Spleen (tissue), 11 donors: ENCODE measurements around the gene DOCK10. TPM values are rescaled to one million over a fixed set of nuclear protein-coding genes. Genes with fewer than 3 reads are reported as not detected.

Source experiments
- DNase-seq: peaks from one replicate; pipeline ENCODE4 v3.0.0-alpha.2; 2020
- H3K27ac ChIP-seq, 8 donors: fragments of 200-600 bp; sonication (generic) in 7 of 8; 1 replicate in 4 of 8; 2 replicates in 4 of 8; pipeline versions ENCODE4 v1.5.0 to v1.8.0; 2016 to 2021; ENCODE audit warnings: inconsistent platforms in 4 of 8, mild to moderate bottlenecking in 4 of 8, moderate library complexity in 1 of 8
- H3K27me3 ChIP-seq, 7 donors: fragments of 200-600 bp; sonication (generic) in 6 of 7; replicated peaks in 1 of 7; 1 replicate in 4 of 7; 2 replicates in 3 of 7; pipeline versions ENCODE4 v1.5.0 to v1.8.0; 2016 to 2021; ENCODE audit warnings: inconsistent platforms in 3 of 7, mild to moderate bottlenecking in 1 of 7
- H3K36me3 ChIP-seq, 6 donors: fragments of 200-600 bp; sonication (generic) in 5 of 6; 1 replicate in 4 of 6; 2 replicates in 2 of 6; pipeline versions ENCODE4 v1.5.0 to v1.8.0; 2016 to 2021; ENCODE audit warnings: inconsistent platforms in 2 of 6
- H3K4me1 ChIP-seq, 6 donors: fragments of 200-600 bp; sonication (generic) in 5 of 6; 1 replicate in 3 of 6; 2 replicates in 3 of 6; pipeline versions ENCODE4 v1.5.0 to v1.8.0; 2016 to 2021; ENCODE audit warnings: inconsistent platforms in 3 of 6
- H3K4me3 ChIP-seq, 8 donors: fragments of 200-600 bp; sonication (generic) in 7 of 8; 1 replicate in 4 of 8; 2 replicates in 4 of 8; pipeline versions ENCODE4 v1.5.0 to v1.8.0; 2016 to 2021; ENCODE audit warnings: inconsistent platforms in 4 of 8, mild to moderate bottlenecking in 4 of 8, moderate library complexity in 2 of 8
- H3K9me3 ChIP-seq, 8 donors: fragments of 200-600 bp; sonication (generic) in 7 of 8; 1 replicate in 4 of 8; 2 replicates in 4 of 8; pipeline versions ENCODE4 v1.5.0 to v1.8.0; 2016 to 2021; ENCODE audit warnings: inconsistent platforms in 4 of 8
- CTCF ChIP-seq, 11 experiments: fragments of 200-600 bp in 7 of 11; fragments of 450-650 bp in 4 of 11; sonication (generic) in 4 of 11; IDR thresholded peaks in 8 of 11; conservative IDR thresholded peaks in 3 of 11; 1 replicate in 7 of 11; 2 replicates in 4 of 11; pipeline versions ENCODE4 v1.4.0 to v1.8.0; 2016 to 2021; ENCODE audit warnings: antibody characterized with exemption in 11 of 11, inconsistent platforms in 4 of 11, mild to moderate bottlenecking in 1 of 11
- POLR2A ChIP-seq, 3 donors: fragments of 450-650 bp; IDR thresholded peaks; one replicate each; pipeline ENCODE4 v1.5.1; 2017; ENCODE audit warnings: antibody characterized with exemption in 3 of 3, mild to moderate bottlenecking in 1 of 3
- POLR2AphosphoS5 ChIP-seq, 3 donors: sonication (generic); formaldehyde crosslinking; IDR thresholded peaks; one replicate each; pipeline ENCODE4 v1.5.1; 2017; ENCODE audit warnings: antibody characterized with exemption in 3 of 3
- WGBS, 5 donors: extraction: QIAGEN DNeasy Blood & Tissue Kit in 3 of 5; methylation state at CpG; one replicate each; pipeline versions ENCODE4 v1.1.5 to v1.1.7; 2013 to 2018; 5-methylcytosine and 5-hydroxymethylcytosine counted together
- intact Hi-C: fragments of 100-400 bp; cut with DNase I; formaldehyde crosslinking; loops from one replicate; pipeline ENCODE4 v1.15.0; 2023; ENCODE audit warnings: low total_unique reads
- polyA plus RNA-seq, 3 donors: library from polyadenylated mRNA; stranded (reverse); fragments of 200-250 nt; gene quantifications; one replicate each; pipeline ENCODE4 v1.2.1, GENCODE V29; 2013
- total RNA-seq, 7 donors: library from RNA; depleted of rRNA in 3 of 7; stranded (reverse); fragments of >200 nt in 3 of 7; fragmentation: NEBNext Ultra II Directional in 4 of 7; extraction: Animal tissue kit (Norgen Biotek cat#: 25700) in 4 of 7; gene quantifications; one replicate each; pipeline versions ENCODE4 v1.1.0 to v1.2.1, GENCODE V29; 2016 to 2021
- donor health status: healthy with polysubstance abuse.
- donor health status: DM: no; HTN: no; CAD: no; lungs with moderate emphysema.
- donor health status: DM: no; HTN: no; CAD: no.
- donor health status: Bipolar disorder and iron deficiency.
- donor health status: healthy.
- donor health status: DM: no; HTN: no; CAD: no.
- donor health status: DM: yes; HTN: yes; CAD: no.

Gene DOCK10
- total and polyA plus RNA-seq, 10 donors = 12.5 to 203 (median 158) TPM

- WGBS, 5 donors = 59 to 77% (median 70%) methylated on average over 4 of the region's 4 CpGs
- H3K4me1 ChIP-seq = peaks cover 0 to 56% (median 6%) of the 10 kb centered on the region in 6 donors
- no peaks in the 10 kb centered on the region for H3K9me3 ChIP-seq
- DNase-seq = no peak
- H3K4me3 ChIP-seq = no peak overlapping the region
- H3K27me3 ChIP-seq = no peaks in the 10 kb centered on the region
- intact Hi-C loops = no loop called here
- no peak overlapping the region for H3K27ac ChIP-seq
- TF ChIP-seq POLR2AphosphoS5 (IDR thresholded peaks at IDR 0.05) (no peak), CTCF (IDR thresholded peaks at IDR 0.05 in 8 of 11, conservative IDR thresholded peaks at IDR 0.05 in 3 of 11) (no peak), POLR2A (IDR thresholded peaks at IDR 0.05) (no peak)
- no peaks in the 10 kb centered on the region for H3K36me3 ChIP-seq
Observed at GRCh38 chr2:225019105-225019504, 23.2 kb downstream of the DOCK10 start.

GRCh38 chr2:225017713-225018112 is 24.6 kb downstream of the DOCK10 start:
- no peak overlapping the region for H3K27ac ChIP-seq
- no peak for TF ChIP-seq POLR2AphosphoS5 (IDR thresholded peaks at IDR 0.05)
- no peak for TF ChIP-seq POLR2A (IDR thresholded peaks at IDR 0.05)
- no peak for TF ChIP-seq CTCF (IDR thresholded peaks at IDR 0.05 in 8 of 11, conservative IDR thresholded peaks at IDR 0.05 in 3 of 11)
- no peak for DNase-seq
- intact Hi-C loops = no loop called here
- no peaks in the 10 kb centered on the region for H3K36me3 ChIP-seq
- peaks cover 0 to 53% (median 10%) of the 10 kb centered on the region in 6 donors for H3K4me1 ChIP-seq
- no peaks in the 10 kb centered on the region for H3K9me3 ChIP-seq
- H3K4me3 ChIP-seq = no peak overlapping the region
- no peaks in the 10 kb centered on the region for H3K27me3 ChIP-seq
- 77 to 91% (median 85%) methylated on average over 3 of the region's 3 CpGs for WGBS, 5 donors

- DNase-seq = no peak
- Histone ChIP-seq H3K27ac (no peak overlapping the region), H3K4me3 (no peak overlapping the region), H3K9me3 (no peaks in the 10 kb centered on the region), H3K4me1 (peaks cover 0 to 48% (median 10%) of the 10 kb centered on the region in 6 donors), H3K36me3 (no peaks in the 10 kb centered on the region), H3K27me3 (no peaks in the 10 kb centered on the region)
- TF ChIP-seq POLR2AphosphoS5 (IDR thresholded peaks at IDR 0.05) = no peak
- no peak for TF ChIP-seq CTCF (IDR thresholded peaks at IDR 0.05 in 8 of 11, conservative IDR thresholded peaks at IDR 0.05 in 3 of 11)
- no peak for TF ChIP-seq POLR2A (IDR thresholded peaks at IDR 0.05)
- intact Hi-C loops = no loop called here
- WGBS, 5 donors = 84 to 96% (median 88%) methylated on average over 2 of the region's 2 CpGs
Observed at GRCh38 chr2:225017098-225017685, 25.1 kb downstream of the DOCK10 start.

- TF ChIP-seq POLR2AphosphoS5 (IDR thresholded peaks at IDR 0.05) (no peak), CTCF (IDR thresholded peaks at IDR 0.05 in 8 of 11, conservative IDR thresholded peaks at IDR 0.05 in 3 of 11) (no peak), POLR2A (IDR thresholded peaks at IDR 0.05) (no peak)
- H3K9me3 ChIP-seq = no peaks in the 10 kb centered on the region
- H3K27ac ChIP-seq = no peak overlapping the region
- intact Hi-C loops = no loop called here
- no peaks in the 10 kb centered on the region for H3K36me3 ChIP-seq
- no peak overlapping the region for H3K4me3 ChIP-seq
- peaks cover 0 to 44% (median 9%) of the 10 kb centered on the region in 6 donors for H3K4me1 ChIP-seq
- no peaks in the 10 kb centered on the region for H3K27me3 ChIP-seq
- no peak for DNase-seq
- WGBS, 5 donors = 75 to 88% (median 80%) methylated on average over 2 of the region's 2 CpGs
Observed at GRCh38 chr2:225013425-225014365, 28.6 kb downstream of the DOCK10 start.
